ENCODE measurements around the gene ZNF891. TPM values are rescaled to one million over a fixed set of nuclear protein-coding genes. Genes with fewer than 3 reads are reported as not detected.

The ZNF891 gene
- total and polyA plus RNA-seq, 2 of the 4 experiments (the other 2 are of a cell fraction): 0.26 to 0.36 TPM

- no peak for TF ChIP-seq ELK1 (IDR thresholded peaks at IDR 0.05; ENCODE audit: borderline replicate concordance, low read depth, low read length)
- TF ChIP-seq POLR2A (IDR thresholded peaks at IDR 0.05; ENCODE audit: low read depth, low read length): peak; percentile 96
- TF ChIP-seq CHD1 (IDR thresholded peaks at IDR 0.05; ENCODE audit: low read depth, low read length): no peak; the same call in 1 of the 2 replicates
Measured at GRCh38 chr12:133130038-133130807, at the start of gene ZNF891, which contains the start of gene ZNF10 (continued).

- no peak overlapping the region for H4K91ac ChIP-seq (ENCODE audit: insufficient read depth, low read depth, low read length)
- ChIA-PET POLR2A (ENCODE audit: unreplicated experiment) (no interaction called here), CTCF (no interaction called here)
- no TSS peak for BruUV-seq (replicated peaks)
- intact Hi-C loops (cut with micrococcal nuclease) (no loop called here), in situ Hi-C loops (cut with MboI; ENCODE audit: low sequenced_read_pairs) (no loop called here), dilution Hi-C loops (cut with HindIII; ENCODE audit: low sequenced_read_pairs, unreplicated experiment) (no loop called here)
- H3K79me1 ChIP-seq (ENCODE audit: low read depth in 1 of 2, low read length in 2 of 2): no peaks in the 10 kb centered on the region
- H2AFZ ChIP-seq (replicated peaks; ENCODE audit: low read length, poor library complexity): no peak overlapping the region
- no peak overlapping the region for H3K4ac ChIP-seq (ENCODE audit: low read depth, low read length)
- H3K23ac ChIP-seq (ENCODE audit: low read depth, low read length): no peak overlapping the region
- H3K14ac ChIP-seq (replicated peaks; ENCODE audit: low read depth, low read length): no peak overlapping the region
- H3K4me2 ChIP-seq (ENCODE audit: low read depth, low read length): no peak overlapping the region
- H3K9ac ChIP-seq (ENCODE audit: low read depth, low read length): no peak overlapping the region
- H3K27ac ChIP-seq (ENCODE audit: insufficient read depth, low read length): no peak overlapping the region
- H2BK120ac ChIP-seq (ENCODE audit: low read depth, low read length): no peak overlapping the region
- H3K4me3 ChIP-seq (ENCODE audit: insufficient read depth, low read depth, low read length): no peak overlapping the region
- no peak for DNase-seq
- H3K4me1 ChIP-seq (ENCODE audit: control insufficient read depth, insufficient read depth, low read length): no peaks in the 10 kb centered on the region
- no peak overlapping the region for H2AK9ac ChIP-seq (replicated peaks; ENCODE audit: low read depth, low read length, poor library complexity)
- no peak overlapping the region for H4K8ac ChIP-seq (ENCODE audit: low read depth in 2 of 2, low read length in 2 of 2)
- no peak overlapping the region for H2BK5ac ChIP-seq (ENCODE audit: low read depth, low read length, poor library complexity, severe bottlenecking)
- no peak for ATAC-seq (ENCODE audit: low read depth)
- no peak overlapping the region for H2BK20ac ChIP-seq (ENCODE audit: low read depth, low read length)
- WGBS, 2 experiments (ENCODE audit: extremely low coverage in 2 of 2, insufficient read length in 1 of 2): no CpG with 5 or more reads among the region's 1 CpG
- no peak overlapping the region for H3K18ac ChIP-seq (ENCODE audit: low read depth, low read length)
- no peak for TF ChIP-seq CEBPB (IDR thresholded peaks at IDR 0.05; ENCODE audit: low read depth, low read length)
- no peak overlapping the region for H2BK15ac ChIP-seq (ENCODE audit: low read depth, low read length)
- H3K9me1 ChIP-seq (ENCODE audit: insufficient read depth, low read length): no peaks in the 10 kb centered on the region
- no peak overlapping the region for H2AK5ac ChIP-seq (ENCODE audit: low read depth, low read length)
- no peak overlapping the region for H4K5ac ChIP-seq (ENCODE audit: low read depth, low read length)
- H3K36me3 ChIP-seq (ENCODE audit: control insufficient read depth, insufficient read depth, low read length): no peaks in the 10 kb centered on the region
- no peaks in the 10 kb centered on the region for H4K20me1 ChIP-seq (ENCODE audit: insufficient read depth, low read length)
- no peaks in the 10 kb centered on the region for H3K27me3 ChIP-seq (ENCODE audit: control insufficient read depth, insufficient read depth, low read length)
- H3K9me3 ChIP-seq (ENCODE audit: control insufficient read depth, insufficient read depth, low read length): peaks cover 24% of the 10 kb centered on the region
- no peak overlapping the region for H3K56ac ChIP-seq (ENCODE audit: extremely low read depth, insufficient read depth, low read length)
Measured at GRCh38 chr12:133174901-133175300, 44.8 kb upstream of the ZNF891 start.
